K562 (cell line): Measurements from ENCODE around the gene MYOM3. TPM values are rescaled to one million over a fixed set of nuclear protein-coding genes. Genes with fewer than 3 reads are reported as not detected.

Experiments used
- BMI1 ChIP-seq: fragments of 150-350 bp; IDR thresholded peaks from 2 replicates; pipeline ENCODE4 v1.6.1; 2014; ENCODE audit warnings: low read length
- CTBP1 ChIP-seq: fragments of 450-650 bp; IDR thresholded peaks from 2 replicates; pipeline ENCODE4 v1.6.1; 2016; ENCODE audit warnings: borderline replicate concordance
- FOXA3 ChIP-seq, 2 experiments: fragments of 450-650 bp in 1 of 2; sonication (generic) in 1 of 2; formaldehyde crosslinking; IDR thresholded peaks in 1 of 2; conservative IDR thresholded peaks in 1 of 2; 2 replicates each; pipeline versions ENCODE4 v1.4.0 to v1.8.0; 2020 to 2022; ENCODE audit warnings: mild to moderate bottlenecking in 2 of 2, missing genetic modification reagents in 1 of 2
- HNRNPUL1 ChIP-seq: fragments of 200-400 bp; formaldehyde crosslinking; IDR thresholded peaks from 2 replicates; pipeline ENCODE4 v1.6.1; 2017; ENCODE audit warnings: low read length
- KLF1 ChIP-seq: fragments of 450-650 bp; IDR thresholded peaks from 2 replicates; pipeline ENCODE4 v1.6.1; 2016; ENCODE audit warnings: missing genetic modification characterization, missing compliant biosample characterization
- MYNN ChIP-seq, 2 experiments: sonication (generic); formaldehyde crosslinking in 1 of 2; IDR thresholded peaks; 2 replicates each; pipeline versions ENCODE4 v1.5.0 to v1.6.1; 2016 to 2020; ENCODE audit warnings: antibody characterized with exemption in 1 of 2, missing genetic modification reagents in 1 of 2
- RAD21 ChIP-seq, 2 experiments: fragments of 250-450 bp in 1 of 2; fragments of 450-650 bp in 1 of 2; sonication (Bioruptor Pico) in 1 of 2; formaldehyde crosslinking in 1 of 2; IDR thresholded peaks in 1 of 2; conservative IDR thresholded peaks in 1 of 2; 2 replicates each; pipeline versions ENCODE4 v1.4.0 to v1.8.0; 2020 to 2022; ENCODE audit warnings: mild to moderate bottlenecking in 2 of 2, moderate library complexity in 1 of 2
- TBL1XR1 ChIP-seq, 2 experiments: IDR thresholded peaks; 2 replicates each; pipeline ENCODE4 v1.6.1; 2012; ENCODE audit warnings: improper control_type of control experiment in 2 of 2, low read length in 2 of 2, mild to moderate bottlenecking in 1 of 2
- ZNF263 ChIP-seq: sonication (generic); formaldehyde crosslinking; IDR thresholded peaks from 2 replicates; pipeline ENCODE4 v1.8.0; 2022; ENCODE audit warnings: mild to moderate bottlenecking, missing genetic modification reagents, borderline replicate concordance
- ZNF3 ChIP-seq: fragments of 250-450 bp; sonication (Bioruptor Pico); IDR thresholded peaks from 2 replicates; pipeline ENCODE4 v1.5.0; 2021; ENCODE audit warnings: mild to moderate bottlenecking, moderate library complexity
- ZNF609 ChIP-seq: sonication (generic); formaldehyde crosslinking; IDR thresholded peaks from 2 replicates; pipeline ENCODE4 v1.8.1; 2023; ENCODE audit warnings: missing genetic modification reagents, mild to moderate bottlenecking, borderline replicate concordance
- polyA plus RNA-seq, 8 experiments: library from polyadenylated mRNA; depleted of rRNA in 4 of 8; stranded (reverse) in 5 of 8; unstranded in 3 of 8; fragments of >200 nt; fragmentation: Nextera tagmentation in 2 of 8; fragmentation: Illumina TruSeq in 1 of 8; extraction: Ambion mirVana in 2 of 8; extraction: Trizol in 1 of 8; gene quantifications; 2 replicates each; pipeline versions ENCODE4 v1.2.1 to v1.2.3, GENCODE V29; 2011 to 2014; ENCODE audit warnings: inconsistent platforms in 1 of 8, missing spikeins in 1 of 8
- total RNA-seq, 7 experiments: library from RNA; depleted of rRNA in 6 of 7; stranded (reverse); fragments of >200 nt in 6 of 7; fragmentation: Illumina TruSeq in 2 of 7; extraction: Trizol in 2 of 7; gene quantifications; 2 replicates each; pipeline versions ENCODE4 v1.2.1 to v1.2.3, GENCODE V29; 2011 to 2021; ENCODE audit warnings: low replicate concordance in 1 of 7
- TF ChIP-seq, protein P1 (sequence below): fragments of 450-650 bp; IDR thresholded peaks from 2 replicates; pipeline ENCODE4 v1.6.1; 2017; ENCODE audit warnings: antibody characterized with exemption
- TF ChIP-seq, protein P2 (sequence below), 2 experiments: fragments of 200-800 bp in 1 of 2; sonication (Bioruptor generic) in 1 of 2; sonication (generic) in 1 of 2; formaldehyde crosslinking in 1 of 2; IDR thresholded peaks in 1 of 2; conservative IDR thresholded peaks in 1 of 2; 2 replicates each; pipeline versions ENCODE4 v1.5.0 to v1.6.1; 2016 to 2020; ENCODE audit warnings: missing compliant biosample characterization in 1 of 2, missing genetic modification characterization in 1 of 2, missing genetic modification reagents in 1 of 2
- TF ChIP-seq, protein P3 (sequence below): fragments of 250-450 bp; sonication (Bioruptor Pico); IDR thresholded peaks from 2 replicates; pipeline ENCODE4 v1.4.0; 2020; ENCODE audit warnings: mild to moderate bottlenecking, moderate library complexity

MYOM3 gene
- total and polyA plus RNA-seq, 9 of the 15 experiments (the other 6 are each of a cell fraction or from before 2014, with no cell fraction given) = 0.01 TPM; not detected in 8

DNA sequence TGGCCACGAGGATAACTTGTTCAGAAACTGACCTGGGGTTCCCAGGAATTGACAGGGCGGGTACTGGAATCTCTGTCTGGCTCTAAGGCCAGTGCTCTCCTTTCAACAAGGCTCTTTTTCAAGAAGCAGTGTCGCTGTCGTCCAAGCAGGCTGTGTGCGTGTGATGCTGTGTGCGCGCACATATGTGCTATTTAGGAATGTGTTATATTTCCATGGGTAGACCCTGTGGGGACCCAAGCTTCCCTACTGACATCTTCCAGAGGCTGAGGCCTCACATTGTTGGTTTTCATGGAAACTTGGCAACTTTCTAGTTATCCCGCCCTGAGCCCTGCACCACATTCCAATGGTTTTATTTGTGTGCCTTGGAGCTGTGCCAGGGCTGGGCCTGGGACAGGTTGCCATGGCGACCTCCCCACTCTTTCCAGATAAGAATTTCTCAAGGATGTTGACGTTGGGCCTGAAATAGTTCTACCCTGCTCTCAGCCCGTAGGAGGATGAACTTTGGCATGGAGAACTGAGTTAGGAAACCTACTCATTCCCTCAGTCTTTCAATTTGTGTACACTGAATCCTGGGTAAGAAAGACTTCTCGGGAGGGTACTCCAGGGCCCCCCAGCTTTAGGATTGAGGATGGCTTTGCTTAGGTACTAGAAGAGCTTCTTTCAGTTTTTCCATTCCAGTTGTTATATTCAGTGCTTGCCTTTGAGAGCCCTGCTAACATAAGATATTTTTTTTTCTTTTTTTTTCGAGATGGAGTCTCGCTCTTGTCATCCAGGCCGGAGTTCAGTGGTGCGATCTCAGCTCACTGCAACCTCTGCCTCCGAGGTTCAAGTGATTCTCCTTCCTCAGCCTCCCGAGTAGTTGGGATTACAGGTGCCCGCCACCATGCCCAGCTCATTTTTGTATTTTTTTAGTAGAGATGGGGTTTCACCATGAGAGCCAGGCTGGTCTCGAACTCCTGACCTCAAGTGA lies 93.0 kb downstream of the MYOM3 start (continued):
- TF ChIP-seq ZNF609 (no peak), MYNN (IDR thresholded peaks at IDR 0.05) (no peak), MYNN (CRISPR knock-in tag; IDR thresholded peaks at IDR 0.05) (no peak), KLF1 (tag) (no peak), ZNF263 (CRISPR knock-in tag) (no peak), RAD21 (CRISPR knock-in tag; conservative IDR thresholded peaks at IDR 0.05 in 1 of 2, IDR thresholded peaks at IDR 0.05 in 1 of 2) (0 out of 4 replicates have a peak, but pooled peaks of 1 of the 2 experiments have one; percentile 10), CTBP1 (peak; percentile 94), TBL1XR1 (IDR thresholded peaks at IDR 0.05; ENCODE audit: low read length in 2 of 2) (peak in 1 of 2 experiments; percentile 31; a peak in 1 of 4 replicates), ZNF3 (no peak), HNRNPUL1 (no peak), BMI1 (peak; percentile 83), FOXA3 (CRISPR knock-in tag; conservative IDR thresholded peaks at IDR 0.05 in 1 of 2, IDR thresholded peaks at IDR 0.05 in 1 of 2) (peak in 1 of 2 experiments; percentile 60; a peak in 2 of 4 replicates)
- TF ChIP-seq, protein P1, sequence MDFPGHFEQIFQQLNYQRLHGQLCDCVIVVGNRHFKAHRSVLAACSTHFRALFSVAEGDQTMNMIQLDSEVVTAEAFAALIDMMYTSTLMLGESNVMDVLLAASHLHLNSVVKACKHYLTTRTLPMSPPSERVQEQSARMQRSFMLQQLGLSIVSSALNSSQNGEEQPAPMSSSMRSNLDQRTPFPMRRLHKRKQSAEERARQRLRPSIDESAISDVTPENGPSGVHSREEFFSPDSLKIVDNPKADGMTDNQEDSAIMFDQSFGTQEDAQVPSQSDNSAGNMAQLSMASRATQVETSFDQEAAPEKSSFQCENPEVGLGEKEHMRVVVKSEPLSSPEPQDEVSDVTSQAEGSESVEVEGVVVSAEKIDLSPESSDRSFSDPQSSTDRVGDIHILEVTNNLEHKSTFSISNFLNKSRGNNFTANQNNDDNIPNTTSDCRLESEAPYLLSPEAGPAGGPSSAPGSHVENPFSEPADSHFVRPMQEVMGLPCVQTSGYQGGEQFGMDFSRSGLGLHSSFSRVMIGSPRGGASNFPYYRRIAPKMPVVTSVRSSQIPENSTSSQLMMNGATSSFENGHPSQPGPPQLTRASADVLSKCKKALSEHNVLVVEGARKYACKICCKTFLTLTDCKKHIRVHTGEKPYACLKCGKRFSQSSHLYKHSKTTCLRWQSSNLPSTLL = no peak
- TF ChIP-seq, protein P2, sequence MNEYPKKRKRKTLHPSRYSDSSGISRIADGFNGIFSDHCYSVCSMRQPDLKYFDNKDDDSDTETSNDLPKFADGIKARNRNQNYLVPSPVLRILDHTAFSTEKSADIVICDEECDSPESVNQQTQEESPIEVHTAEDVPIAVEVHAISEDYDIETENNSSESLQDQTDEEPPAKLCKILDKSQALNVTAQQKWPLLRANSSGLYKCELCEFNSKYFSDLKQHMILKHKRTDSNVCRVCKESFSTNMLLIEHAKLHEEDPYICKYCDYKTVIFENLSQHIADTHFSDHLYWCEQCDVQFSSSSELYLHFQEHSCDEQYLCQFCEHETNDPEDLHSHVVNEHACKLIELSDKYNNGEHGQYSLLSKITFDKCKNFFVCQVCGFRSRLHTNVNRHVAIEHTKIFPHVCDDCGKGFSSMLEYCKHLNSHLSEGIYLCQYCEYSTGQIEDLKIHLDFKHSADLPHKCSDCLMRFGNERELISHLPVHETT (CRISPR knock-in tag; conservative IDR thresholded peaks at IDR 0.05 in 1 of 2, IDR thresholded peaks at IDR 0.05 in 1 of 2) = no peak
- TF ChIP-seq, protein P3, sequence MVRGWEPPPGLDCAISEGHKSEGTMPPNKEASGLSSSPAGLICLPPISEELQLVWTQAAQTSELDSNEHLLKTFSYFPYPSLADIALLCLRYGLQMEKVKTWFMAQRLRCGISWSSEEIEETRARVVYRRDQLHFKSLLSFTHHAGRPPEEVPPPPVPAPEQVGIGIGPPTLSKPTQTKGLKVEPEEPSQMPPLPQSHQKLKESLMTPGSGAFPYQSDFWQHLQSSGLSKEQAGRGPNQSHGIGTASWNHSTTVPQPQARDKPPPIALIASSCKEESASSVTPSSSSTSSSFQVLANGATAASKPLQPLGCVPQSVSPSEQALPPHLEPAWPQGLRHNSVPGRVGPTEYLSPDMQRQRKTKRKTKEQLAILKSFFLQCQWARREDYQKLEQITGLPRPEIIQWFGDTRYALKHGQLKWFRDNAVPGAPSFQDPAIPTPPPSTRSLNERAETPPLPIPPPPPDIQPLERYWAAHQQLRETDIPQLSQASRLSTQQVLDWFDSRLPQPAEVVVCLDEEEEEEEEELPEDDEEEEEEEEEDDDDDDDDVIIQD (CRISPR knock-in tag) = no peak
